H9 (cell line): ENCODE measurements around the gene DISP3. TPM values are rescaled to one million over a fixed set of nuclear protein-coding genes. Genes with fewer than 3 reads are reported as not detected.

Experiments used
- DNase-seq: peaks from one replicate; pipeline ENCODE4 v3.0.0-alpha.2; 2017
- H2AFZ ChIP-seq: one replicate; pipeline ENCODE4 v1.6.1; 2013; ENCODE audit warnings: mild to moderate bottlenecking, low read length, control low read depth, moderate library complexity
- H2AK5ac ChIP-seq: 2 replicates; pipeline ENCODE4 v1.6.1; 2013; ENCODE audit warnings: low read length, control low read depth, mixed read lengths; ENCODE audit not compliant: insufficient read length
- H2BK120ac ChIP-seq: one replicate; pipeline ENCODE4 v1.6.1; 2013; ENCODE audit warnings: low read depth, mild to moderate bottlenecking, low read length, control low read depth, inconsistent platforms; ENCODE audit not compliant: poor library complexity, severe bottlenecking
- H2BK12ac ChIP-seq: 2 replicates; pipeline ENCODE4 v1.6.1; 2013; ENCODE audit warnings: low read length, control low read depth, mixed read lengths, low read depth; ENCODE audit not compliant: insufficient read length
- H2BK15ac ChIP-seq: 2 replicates; pipeline ENCODE4 v1.6.1; 2013; ENCODE audit warnings: low read depth, low read length, control low read depth
- H2BK20ac ChIP-seq: one replicate; pipeline ENCODE4 v1.6.1; 2013; ENCODE audit warnings: low read depth, mild to moderate bottlenecking, low read length, control low read depth, inconsistent platforms; ENCODE audit not compliant: poor library complexity, severe bottlenecking
- H2BK5ac ChIP-seq: 2 replicates; pipeline ENCODE4 v1.6.1; 2013; ENCODE audit warnings: low read length, control low read depth, mixed read lengths; ENCODE audit not compliant: insufficient read length
- H3K14ac ChIP-seq: 2 replicates; pipeline ENCODE4 v1.6.1; 2013; ENCODE audit warnings: low read length, control low read depth; ENCODE audit not compliant: insufficient read depth
- H3K18ac ChIP-seq: 2 replicates; pipeline ENCODE4 v1.6.1; 2013; ENCODE audit warnings: low read depth, mild to moderate bottlenecking, mixed read lengths, low read length, control low read depth; ENCODE audit not compliant: insufficient read length
- H3K23ac ChIP-seq: 2 replicates; pipeline ENCODE4 v1.6.1; 2013; ENCODE audit warnings: low read length, control low read depth, mixed read lengths, low read depth; ENCODE audit not compliant: insufficient read length
- H3K23me2 ChIP-seq: 2 replicates; pipeline ENCODE4 v1.6.1; 2013; ENCODE audit warnings: low read depth, mild to moderate bottlenecking, mixed read lengths, low read length, control low read depth; ENCODE audit not compliant: insufficient read length, poor library complexity, severe bottlenecking
- H3K27ac ChIP-seq: 2 replicates; pipeline ENCODE4 v1.5.1; 2013; ENCODE audit warnings: low read length, control low read depth, mixed read lengths, low read depth; ENCODE audit not compliant: insufficient read length
- H3K27me3 ChIP-seq: 2 replicates; pipeline ENCODE4 v1.6.1; 2013; ENCODE audit warnings: low read length, control low read depth, inconsistent platforms; ENCODE audit not compliant: insufficient read depth
- H3K4ac ChIP-seq: 2 replicates; pipeline ENCODE4 v1.6.1; 2013; ENCODE audit warnings: low read depth, mild to moderate bottlenecking, control low read depth, inconsistent platforms, low read length, moderate library complexity
- H3K4me1 ChIP-seq: 2 replicates; pipeline ENCODE4 v1.6.1; 2013; ENCODE audit warnings: low read length, control low read depth, inconsistent platforms; ENCODE audit not compliant: insufficient read depth
- H3K4me2 ChIP-seq: 2 replicates; pipeline ENCODE4 v1.6.1; 2013; ENCODE audit warnings: low read length, control low read depth, mixed read lengths; ENCODE audit not compliant: insufficient read length, insufficient read depth
- H3K56ac ChIP-seq: 2 replicates; pipeline ENCODE4 v1.6.1; 2013; ENCODE audit warnings: low read depth, mild to moderate bottlenecking, mixed read lengths, low read length, control low read depth; ENCODE audit not compliant: insufficient read length
- H3K79me1 ChIP-seq: 2 replicates; pipeline ENCODE4 v1.6.1; 2013; ENCODE audit warnings: low read depth, mild to moderate bottlenecking, moderate library complexity, low read length, control low read depth, inconsistent platforms; ENCODE audit not compliant: insufficient read depth, poor library complexity, severe bottlenecking
- H3K79me2 ChIP-seq: 2 replicates; pipeline ENCODE4 v1.6.1; 2013; ENCODE audit warnings: low read length, control low read depth, inconsistent platforms; ENCODE audit not compliant: insufficient read depth
- H3K9ac ChIP-seq: 2 replicates; pipeline ENCODE4 v1.6.1; 2013; ENCODE audit warnings: low read length, control low read depth, mixed read lengths; ENCODE audit not compliant: insufficient read length; ENCODE audit errors: extremely low read depth
- H3K9me3 ChIP-seq: one replicate; pipeline ENCODE4 v1.6.1; 2013; ENCODE audit warnings: low read depth, low read length, inconsistent platforms; ENCODE audit not compliant: control insufficient read depth
- H3T11ph ChIP-seq: one replicate; pipeline ENCODE4 v1.6.1; 2013; ENCODE audit warnings: mild to moderate bottlenecking, low read length, control low read depth, inconsistent platforms
- H4K20me1 ChIP-seq: one replicate; pipeline ENCODE4 v1.6.1; 2013; ENCODE audit not compliant: control insufficient read depth, insufficient read length, insufficient read depth
- H4K5ac ChIP-seq: 2 replicates; pipeline ENCODE4 v1.6.1; 2013; ENCODE audit warnings: low read depth, mild to moderate bottlenecking, mixed read lengths, low read length, control low read depth; ENCODE audit not compliant: insufficient read length
- H4K8ac ChIP-seq: replicated peaks from 2 replicates; pipeline ENCODE4 v1.6.1; 2013; ENCODE audit warnings: low read length, control low read depth, mixed read lengths, low read depth; ENCODE audit not compliant: insufficient read length
- H4K91ac ChIP-seq: 2 replicates; pipeline ENCODE4 v1.6.1; 2013; ENCODE audit warnings: low read depth, mild to moderate bottlenecking, moderate library complexity, mixed read lengths, low read length, control low read depth; ENCODE audit not compliant: insufficient read length
- H3K27ac Mint-ChIP-seq, 3 experiments: 2 replicates in 2 of 3; 3 replicates in 1 of 3; pipeline ENCODE4 v1.8.0; 2020 to 2021; ENCODE audit warnings: mixed read lengths in 3 of 3, mild to moderate bottlenecking in 1 of 3, moderate library complexity in 1 of 3
- H3K27me3 Mint-ChIP-seq: 2 replicates; pipeline ENCODE4 v1.8.0; 2021; ENCODE audit warnings: low read depth, mild to moderate bottlenecking, moderate library complexity, mixed read lengths
- H3K36me3 Mint-ChIP-seq, 3 experiments: 2 replicates in 2 of 3; 3 replicates in 1 of 3; pipeline ENCODE4 v1.8.0; 2020 to 2021; ENCODE audit warnings: low read depth in 3 of 3, mixed read lengths in 3 of 3; ENCODE audit not compliant: insufficient read depth in 1 of 3
- H3K4me1 Mint-ChIP-seq, 2 experiments: 2 replicates each; pipeline ENCODE4 v1.8.0; 2020; ENCODE audit warnings: mixed read lengths in 2 of 2
- H3K4me3 Mint-ChIP-seq, 2 experiments: 2 replicates in 1 of 2; 3 replicates in 1 of 2; pipeline ENCODE4 v1.8.0; 2020 to 2021; ENCODE audit warnings: mild to moderate bottlenecking in 2 of 2, mixed read lengths in 2 of 2, moderate library complexity in 1 of 2
- H3K9me3 Mint-ChIP-seq, 2 experiments: 2 replicates in 1 of 2; 3 replicates in 1 of 2; pipeline ENCODE4 v1.8.0; 2020; ENCODE audit warnings: mild to moderate bottlenecking in 2 of 2, mixed read lengths in 2 of 2, moderate library complexity in 1 of 2
- WGBS: extraction: QIAGEN DNeasy Blood & Tissue Kit; methylation state at CpG from one replicate; pipeline ENCODE4 v1.1.7; 2013; ENCODE audit warnings: missing lambda C conversion rate, low lambda C conversion rate, mixed read lengths; ENCODE audit not compliant: insufficient read length; ENCODE audit errors: extremely low coverage; 5-methylcytosine and 5-hydroxymethylcytosine counted together
- total RNA-seq: library from RNA; stranded (reverse); gene quantifications from 2 replicates; pipeline ENCODE4 v1.2.1, GENCODE V29; 2021
- TF ChIP-seq, protein P1 (sequence below): fragments of 200-600 bp; sonication (generic); conservative IDR thresholded peaks from 3 replicates; pipeline ENCODE4 v1.8.0; 2021; ENCODE audit warnings: antibody characterized with exemption, mild to moderate bottlenecking

DISP3 gene
- total RNA-seq, 1 experiment from 2014 or later = 3.5 TPM

DNA sequence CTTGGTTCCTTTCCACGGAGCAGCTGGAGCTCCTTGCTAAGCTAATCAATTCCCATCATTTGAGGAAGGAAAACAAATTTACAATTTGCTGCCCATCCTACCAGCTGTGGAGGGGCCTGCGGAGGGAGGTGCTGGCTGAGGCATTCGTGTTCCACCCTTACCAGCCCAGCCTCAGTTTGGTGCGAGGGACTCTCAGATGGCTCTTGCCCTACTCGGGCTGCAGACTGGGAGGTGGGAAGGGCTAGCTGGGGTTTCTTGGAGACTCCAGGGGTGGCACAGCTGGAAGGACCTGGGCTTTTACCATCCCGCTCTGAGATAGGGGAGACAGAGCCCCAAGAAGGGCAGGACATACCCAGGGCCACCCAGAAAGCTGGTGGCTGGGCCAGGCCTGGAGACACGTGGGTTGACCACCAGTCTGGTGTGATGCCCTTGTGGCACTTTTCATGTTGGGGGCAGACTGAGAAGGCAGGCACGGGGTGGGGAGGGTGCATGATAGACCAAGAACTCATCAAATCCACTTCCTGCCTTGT lies 17.7 kb downstream of the DISP3 start:
- Histone ChIP-seq H3K79me1 (no peaks in the 10 kb centered on the region), H3T11ph (no peak overlapping the region), H2BK5ac (no peak overlapping the region), H3K9ac (no peak overlapping the region), H3K18ac (no peak overlapping the region), H2AK5ac (no peak overlapping the region), H3K4me1 (peaks cover 5% of the 10 kb centered on the region; the same call in 1 of the 2 replicates), H2BK20ac (no peak overlapping the region), H2BK15ac (no peak overlapping the region; the same call in 1 of the 2 replicates), H3K9me3 (no peaks in the 10 kb centered on the region), H3K56ac (no peak overlapping the region), H3K79me2 (no peaks in the 10 kb centered on the region), H4K91ac (no peak overlapping the region), H3K14ac (no peak overlapping the region; the same call in 1 of the 2 replicates), H2BK12ac (no peak overlapping the region), H3K4ac (no peak overlapping the region), H3K27me3 (no peaks in the 10 kb centered on the region), H2BK120ac (no peak overlapping the region), H3K23me2 (no peaks in the 10 kb centered on the region), H3K4me2 (no peak overlapping the region), H4K20me1 (no peaks in the 10 kb centered on the region), H4K8ac (no peak overlapping the region), H3K27ac (no peak overlapping the region), H3K23ac (no peak overlapping the region), H4K5ac (no peak overlapping the region), H2AFZ (no peak overlapping the region)
- H3K27ac Mint-ChIP-seq = peak overlapping the region in 2 of 3 experiments; percentile 60 to 61; a peak in 2 of 7 replicates
- TF ChIP-seq, protein P1, sequence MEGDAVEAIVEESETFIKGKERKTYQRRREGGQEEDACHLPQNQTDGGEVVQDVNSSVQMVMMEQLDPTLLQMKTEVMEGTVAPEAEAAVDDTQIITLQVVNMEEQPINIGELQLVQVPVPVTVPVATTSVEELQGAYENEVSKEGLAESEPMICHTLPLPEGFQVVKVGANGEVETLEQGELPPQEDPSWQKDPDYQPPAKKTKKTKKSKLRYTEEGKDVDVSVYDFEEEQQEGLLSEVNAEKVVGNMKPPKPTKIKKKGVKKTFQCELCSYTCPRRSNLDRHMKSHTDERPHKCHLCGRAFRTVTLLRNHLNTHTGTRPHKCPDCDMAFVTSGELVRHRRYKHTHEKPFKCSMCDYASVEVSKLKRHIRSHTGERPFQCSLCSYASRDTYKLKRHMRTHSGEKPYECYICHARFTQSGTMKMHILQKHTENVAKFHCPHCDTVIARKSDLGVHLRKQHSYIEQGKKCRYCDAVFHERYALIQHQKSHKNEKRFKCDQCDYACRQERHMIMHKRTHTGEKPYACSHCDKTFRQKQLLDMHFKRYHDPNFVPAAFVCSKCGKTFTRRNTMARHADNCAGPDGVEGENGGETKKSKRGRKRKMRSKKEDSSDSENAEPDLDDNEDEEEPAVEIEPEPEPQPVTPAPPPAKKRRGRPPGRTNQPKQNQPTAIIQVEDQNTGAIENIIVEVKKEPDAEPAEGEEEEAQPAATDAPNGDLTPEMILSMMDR = no peak
- peaks cover 0 to 12% (median 9%) of the 10 kb centered on the region in 3 experiments; a peak in 5 of 7 replicates for H3K36me3 Mint-ChIP-seq
- H3K9me3 Mint-ChIP-seq = peaks cover 3 to 5% of the 10 kb centered on the region in 2 experiments; a peak in 3 of 5 replicates
- no peak overlapping the region for H3K4me3 Mint-ChIP-seq
- no CpG with 5 or more reads among the region's 8 CpGs for WGBS
- no peak for DNase-seq
- H3K4me1 Mint-ChIP-seq = peaks cover 33 to 52% of the 10 kb centered on the region in 2 experiments
- no peaks in the 10 kb centered on the region; the same call in 1 of the 2 replicates for H3K27me3 Mint-ChIP-seq
